Right atrium auricular region (tissue), 2 donors: ENCODE measurements around the gene KAZN. TPM values are rescaled to one million over a fixed set of nuclear protein-coding genes. Genes with fewer than 3 reads are reported as not detected.

Source experiments
- DNase-seq: peaks from one replicate; pipeline ENCODE4 v3.0.0-alpha.2; 2019; ENCODE audit warnings: low spot score
- H3K27ac ChIP-seq, 2 donors: fragments of 200-600 bp; sonication (generic); 1 replicate in 1 of 2; 2 replicates in 1 of 2; pipeline ENCODE4 v1.5.1; 2016 to 2019
- H3K27me3 ChIP-seq, 2 donors: fragments of 200-600 bp; sonication (generic); one replicate each; pipeline versions ENCODE4 v1.5.1 to v1.6.0; 2017 to 2019
- H3K36me3 ChIP-seq: fragments of 200-600 bp; sonication (generic); one replicate; pipeline ENCODE4 v1.5.1; 2016
- H3K4me1 ChIP-seq, 2 donors: fragments of 200-600 bp; sonication (generic); one replicate each; pipeline versions ENCODE4 v1.5.1 to v1.6.0; 2017 to 2019
- H3K4me3 ChIP-seq, 2 donors: fragments of 200-600 bp; sonication (generic); 1 replicate in 1 of 2; 2 replicates in 1 of 2; pipeline ENCODE4 v1.5.1; 2017 to 2019; ENCODE audit warnings: mild to moderate bottlenecking in 1 of 2, moderate library complexity in 1 of 2
- H3K9me3 ChIP-seq, 2 donors: fragments of 200-600 bp; sonication (generic); one replicate each; pipeline ENCODE4 v1.5.1; 2019
- total RNA-seq, 2 donors: library from RNA; depleted of rRNA; stranded (reverse); fragments of >200 nt; gene quantifications; one replicate each; pipeline ENCODE4 v1.1.0, GENCODE V29; 2016
- TF ChIP-seq, protein P1 (sequence below), 2 donors: fragments of 200-600 bp; sonication (generic); IDR thresholded peaks; one replicate each; pipeline ENCODE4 v1.5.1; 2019; ENCODE audit warnings: antibody characterized with exemption in 2 of 2

KAZN gene
- total RNA-seq, 2 donors from 2014 or later: 3.9 to 6.8 TPM

DNA sequence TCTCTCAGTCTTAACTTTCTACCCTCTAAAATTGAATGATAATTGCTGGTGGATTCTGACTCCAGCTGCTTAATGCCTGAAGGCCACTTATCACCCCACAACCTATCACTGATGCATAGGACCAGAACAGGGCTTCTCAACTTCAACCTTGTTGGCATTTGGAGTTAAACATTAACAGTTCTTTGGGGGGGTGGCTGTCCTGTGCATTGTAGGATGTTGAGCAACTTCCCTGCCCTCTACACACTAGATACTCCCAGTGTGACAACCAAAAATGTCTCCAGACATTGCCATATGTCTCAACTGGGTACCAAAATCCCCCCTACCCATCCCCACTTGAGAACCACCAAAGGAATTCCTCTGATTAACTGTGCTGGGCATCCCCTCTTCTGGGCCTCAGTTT lies 279.6 kb downstream of the KAZN start:
- Histone ChIP-seq H3K27ac (no peak overlapping the region), H3K9me3 (no peaks in the 10 kb centered on the region), H3K36me3 (no peaks in the 10 kb centered on the region), H3K4me3 (no peak overlapping the region), H3K27me3 (no peaks in the 10 kb centered on the region), H3K4me1 (no peaks in the 10 kb centered on the region)
- TF ChIP-seq, protein P1, sequence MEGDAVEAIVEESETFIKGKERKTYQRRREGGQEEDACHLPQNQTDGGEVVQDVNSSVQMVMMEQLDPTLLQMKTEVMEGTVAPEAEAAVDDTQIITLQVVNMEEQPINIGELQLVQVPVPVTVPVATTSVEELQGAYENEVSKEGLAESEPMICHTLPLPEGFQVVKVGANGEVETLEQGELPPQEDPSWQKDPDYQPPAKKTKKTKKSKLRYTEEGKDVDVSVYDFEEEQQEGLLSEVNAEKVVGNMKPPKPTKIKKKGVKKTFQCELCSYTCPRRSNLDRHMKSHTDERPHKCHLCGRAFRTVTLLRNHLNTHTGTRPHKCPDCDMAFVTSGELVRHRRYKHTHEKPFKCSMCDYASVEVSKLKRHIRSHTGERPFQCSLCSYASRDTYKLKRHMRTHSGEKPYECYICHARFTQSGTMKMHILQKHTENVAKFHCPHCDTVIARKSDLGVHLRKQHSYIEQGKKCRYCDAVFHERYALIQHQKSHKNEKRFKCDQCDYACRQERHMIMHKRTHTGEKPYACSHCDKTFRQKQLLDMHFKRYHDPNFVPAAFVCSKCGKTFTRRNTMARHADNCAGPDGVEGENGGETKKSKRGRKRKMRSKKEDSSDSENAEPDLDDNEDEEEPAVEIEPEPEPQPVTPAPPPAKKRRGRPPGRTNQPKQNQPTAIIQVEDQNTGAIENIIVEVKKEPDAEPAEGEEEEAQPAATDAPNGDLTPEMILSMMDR (IDR thresholded peaks at IDR 0.05): no peak
- DNase-seq: no peak

DNA sequence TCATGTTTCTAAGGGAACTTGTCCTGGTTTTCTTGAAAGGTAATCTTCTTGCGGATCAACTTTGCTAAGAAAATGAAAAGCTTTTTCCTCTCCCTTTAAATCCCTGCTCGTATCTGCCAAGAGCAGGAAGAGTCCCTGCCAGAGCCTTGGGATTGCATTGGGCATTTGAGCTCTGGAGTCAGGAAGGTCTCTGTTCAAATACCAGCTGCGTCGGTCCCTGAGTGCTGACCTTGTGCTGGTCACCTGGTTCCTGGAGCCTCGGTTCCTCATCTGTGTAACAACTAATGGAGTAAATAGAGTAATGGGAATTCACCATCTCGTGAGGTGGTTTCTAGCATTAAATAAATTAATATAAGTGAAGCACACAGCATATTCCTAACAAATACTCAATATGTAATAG lies 280.5 kb downstream of the KAZN start:
- H3K4me3 ChIP-seq: no peak overlapping the region
- no peak for DNase-seq
- H3K9me3 ChIP-seq: no peaks in the 10 kb centered on the region
- H3K27ac ChIP-seq: no peak overlapping the region
- no peaks in the 10 kb centered on the region for H3K36me3 ChIP-seq
- TF ChIP-seq, protein P1 (IDR thresholded peaks at IDR 0.05): no peak
- no peaks in the 10 kb centered on the region for H3K4me1 ChIP-seq
- H3K27me3 ChIP-seq: no peaks in the 10 kb centered on the region

DNA sequence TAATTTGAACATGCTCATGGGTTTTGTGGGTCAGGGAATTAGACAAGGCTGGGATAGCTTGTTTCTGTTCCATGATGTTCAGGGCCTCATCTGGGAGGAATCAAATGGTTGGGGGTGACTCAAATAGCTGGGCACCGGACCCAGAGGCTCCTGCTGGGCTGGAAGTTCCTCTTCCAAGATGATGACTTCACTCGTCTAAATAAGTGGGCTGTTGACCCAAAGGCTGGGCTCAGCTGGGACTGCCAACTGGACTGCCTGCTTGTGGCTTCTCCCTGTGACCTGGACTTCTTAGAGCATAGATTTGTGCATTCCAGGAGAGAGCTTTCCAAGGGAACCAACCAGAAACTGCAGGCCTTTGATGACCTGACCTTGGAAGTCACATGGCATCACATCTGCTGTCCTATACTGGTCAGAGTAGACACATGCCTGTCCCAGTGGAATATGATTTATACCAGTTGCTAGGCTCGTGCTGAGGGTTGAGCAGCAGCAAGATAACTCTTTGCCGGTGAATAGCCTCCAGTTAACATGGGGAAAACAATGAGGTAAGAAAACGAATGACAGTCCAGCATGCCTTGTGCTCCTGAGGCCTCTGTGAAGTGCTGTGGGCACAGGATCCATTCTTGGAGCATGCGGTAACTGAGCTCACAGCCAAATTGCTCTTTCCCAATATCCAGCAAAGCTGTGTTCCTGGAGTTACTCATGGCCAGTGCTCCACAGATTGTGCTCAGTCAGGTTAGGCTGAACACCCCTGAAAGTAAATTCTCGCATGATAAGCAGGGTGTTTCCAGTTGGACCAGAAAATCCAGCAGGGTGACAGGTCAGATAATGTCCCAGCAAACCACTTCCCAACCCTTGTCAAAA lies 282.2 kb downstream of the KAZN start:
- DNase-seq: no peak
- Histone ChIP-seq H3K9me3 (no peaks in the 10 kb centered on the region), H3K36me3 (no peaks in the 10 kb centered on the region), H3K4me1 (no peaks in the 10 kb centered on the region), H3K4me3 (no peak overlapping the region), H3K27ac (no peak overlapping the region), H3K27me3 (no peaks in the 10 kb centered on the region)
- TF ChIP-seq, protein P1 (IDR thresholded peaks at IDR 0.05): no peak

DNA sequence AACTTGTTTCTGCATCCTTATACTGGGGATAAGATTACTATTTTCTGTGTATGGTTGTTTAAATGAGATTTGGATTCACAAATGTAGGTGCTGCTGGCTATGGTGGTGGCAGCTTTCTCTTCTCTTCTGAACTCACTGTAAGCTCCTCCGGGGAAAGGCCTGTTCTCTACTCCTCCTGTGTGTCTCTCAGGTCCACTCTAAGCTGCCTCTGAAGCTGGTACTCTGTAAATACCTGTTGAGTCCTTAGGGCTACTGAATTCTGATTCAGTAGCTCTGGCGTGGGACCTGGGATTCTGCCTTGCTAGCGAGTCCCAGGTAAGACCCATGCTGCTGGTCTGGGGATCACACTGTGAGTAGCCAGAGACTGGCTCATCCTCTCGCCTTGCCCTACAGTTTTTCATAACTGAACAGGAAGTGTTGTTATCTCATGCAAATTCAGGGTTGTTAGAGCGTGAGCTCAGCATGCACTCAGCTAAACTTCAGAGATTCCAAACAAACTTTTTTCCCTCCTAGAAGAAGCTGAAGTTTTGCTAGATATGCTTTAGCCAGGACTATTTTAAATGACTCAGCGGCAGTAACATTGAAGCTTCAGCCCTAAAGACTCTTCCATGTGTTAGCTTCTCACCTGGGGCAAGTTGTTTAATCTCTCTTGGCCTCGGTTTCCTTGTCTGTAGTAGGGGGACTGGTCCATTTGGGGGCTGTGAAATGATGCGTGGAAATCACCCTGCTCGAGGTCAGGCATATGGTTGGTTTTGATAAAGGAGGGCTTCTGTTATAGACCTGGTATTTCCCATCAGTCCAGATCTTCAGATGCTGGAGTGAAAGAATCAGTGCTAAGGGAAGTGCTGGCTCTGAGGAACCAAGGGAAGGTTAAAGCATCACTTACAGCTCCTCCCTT lies 283.5 kb downstream of the KAZN start:
- no peaks in the 10 kb centered on the region for H3K9me3 ChIP-seq
- no peak overlapping the region for H3K27ac ChIP-seq
- H3K4me3 ChIP-seq: no peak overlapping the region
- H3K36me3 ChIP-seq: no peaks in the 10 kb centered on the region
- DNase-seq: no peak
- no peaks in the 10 kb centered on the region for H3K4me1 ChIP-seq
- H3K27me3 ChIP-seq: no peaks in the 10 kb centered on the region
- TF ChIP-seq, protein P1 (IDR thresholded peaks at IDR 0.05): no peak

DNA sequence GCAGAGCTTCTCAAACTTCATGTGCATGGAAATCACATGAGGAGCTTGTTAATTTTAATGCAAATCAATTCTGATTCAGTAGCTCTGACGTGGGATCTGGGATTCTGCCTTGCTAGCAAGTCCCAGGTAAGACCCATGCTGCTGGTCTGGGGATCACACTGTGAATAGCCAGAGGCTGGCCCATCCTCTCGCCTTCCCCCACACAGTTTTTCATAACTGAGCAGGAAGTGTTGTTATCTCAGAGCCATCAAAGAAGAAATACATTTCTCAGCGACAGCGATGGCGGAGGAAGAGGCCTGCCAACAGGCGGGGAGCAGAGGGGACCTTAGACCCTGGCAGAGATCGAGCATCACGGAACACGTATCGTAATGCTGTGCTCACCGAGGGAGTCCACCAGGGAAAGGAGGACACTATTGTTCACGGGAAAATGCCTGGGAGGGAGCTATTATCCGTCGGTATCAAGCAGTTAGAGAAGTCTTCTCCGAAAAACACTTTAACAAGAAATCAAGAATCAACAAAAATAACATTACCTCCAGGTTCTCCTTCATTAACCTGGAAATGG lies 286.2 kb downstream of the KAZN start:
- Histone ChIP-seq H3K27me3 (no peaks in the 10 kb centered on the region), H3K36me3 (no peaks in the 10 kb centered on the region), H3K27ac (no peak overlapping the region), H3K9me3 (no peaks in the 10 kb centered on the region), H3K4me1 (no peaks in the 10 kb centered on the region), H3K4me3 (no peak overlapping the region)
- TF ChIP-seq, protein P1 (IDR thresholded peaks at IDR 0.05): no peak
- no peak for DNase-seq
